ENCODE results near the gene MORN2.

Gene MORN2

DNA sequence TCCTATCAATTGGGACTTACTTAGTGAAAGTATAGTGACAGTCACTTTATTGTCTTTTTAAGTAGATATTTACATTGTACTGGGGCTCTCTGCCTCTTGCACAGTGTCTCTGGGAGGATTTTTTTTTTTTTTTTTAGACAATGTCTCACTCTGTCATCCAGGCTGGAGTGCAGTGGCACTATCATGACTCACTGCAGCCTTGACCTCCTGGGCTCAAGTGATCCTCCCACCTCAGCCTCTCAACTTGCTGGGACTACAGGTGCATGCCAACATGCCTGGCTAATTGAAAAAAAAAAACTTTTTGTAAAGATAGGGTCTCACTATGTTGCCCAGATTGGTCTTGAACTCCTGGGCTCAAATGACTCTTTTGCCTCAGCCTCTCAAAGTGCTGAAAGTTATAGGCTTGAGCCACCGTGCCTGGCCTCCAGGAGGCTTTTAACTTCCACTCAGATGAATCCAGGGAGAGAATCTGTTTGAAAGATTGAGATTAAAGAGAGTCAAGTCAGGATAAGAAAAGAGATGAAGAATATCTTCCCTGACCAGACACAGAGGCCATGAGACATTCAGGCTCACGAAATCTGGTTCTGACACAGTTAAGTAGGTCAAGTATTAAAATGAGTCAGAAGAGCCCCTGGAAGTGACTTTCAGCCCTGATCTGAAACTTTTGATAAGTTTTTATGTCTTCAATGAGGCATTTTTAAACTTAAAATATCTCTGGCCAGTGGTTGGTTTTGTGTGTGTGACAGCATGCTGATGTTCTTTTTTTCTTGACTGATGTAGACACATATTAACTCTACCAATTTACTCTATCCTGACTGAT is 32.2 kb downstream of the MORN2 start:
- no peak for DNase-seq (ENCODE audit: low spot score in 2 of 2)
- no peaks in the 10 kb centered on the region for H3K36me3 Mint-ChIP-seq
- H3K27ac Mint-ChIP-seq = peak overlapping the region; percentile 42
- H3K4me1 Mint-ChIP-seq = no peaks in the 10 kb centered on the region
- no peaks in the 10 kb centered on the region for H3K27me3 Mint-ChIP-seq
- H3K4me3 Mint-ChIP-seq = no peak overlapping the region
- no peaks in the 10 kb centered on the region for H3K9me3 Mint-ChIP-seq
- no peak for ATAC-seq (ENCODE audit: low read depth)

DNA sequence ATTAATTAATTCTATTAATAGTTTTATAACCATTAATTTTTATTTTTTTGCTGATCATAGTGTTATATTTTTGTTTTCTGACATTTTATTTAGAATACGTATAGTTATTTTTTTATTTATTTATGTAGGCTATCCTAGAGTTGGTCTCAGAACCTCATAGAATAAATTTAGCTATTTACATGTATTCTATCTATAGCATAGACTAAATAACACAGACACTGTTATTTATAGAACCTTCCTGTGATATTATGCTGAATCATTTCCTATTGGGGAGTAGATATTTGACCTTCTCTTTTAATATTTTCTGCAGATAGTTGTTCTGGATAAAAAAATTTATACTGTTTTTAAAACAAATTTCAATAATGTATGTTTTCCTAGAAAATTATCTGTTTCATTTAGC is 34.1 kb downstream of the MORN2 start:
- ATAC-seq (ENCODE audit: low read depth) (no peak), DNase-seq (ENCODE audit: low spot score in 2 of 2) (no peak)
- Mint-ChIP-seq H3K27me3 (no peaks in the 10 kb centered on the region), H3K36me3 (no peaks in the 10 kb centered on the region), H3K4me3 (no peak overlapping the region), H3K27ac (no peak overlapping the region), H3K9me3 (no peaks in the 10 kb centered on the region), H3K4me1 (no peaks in the 10 kb centered on the region)

DNA sequence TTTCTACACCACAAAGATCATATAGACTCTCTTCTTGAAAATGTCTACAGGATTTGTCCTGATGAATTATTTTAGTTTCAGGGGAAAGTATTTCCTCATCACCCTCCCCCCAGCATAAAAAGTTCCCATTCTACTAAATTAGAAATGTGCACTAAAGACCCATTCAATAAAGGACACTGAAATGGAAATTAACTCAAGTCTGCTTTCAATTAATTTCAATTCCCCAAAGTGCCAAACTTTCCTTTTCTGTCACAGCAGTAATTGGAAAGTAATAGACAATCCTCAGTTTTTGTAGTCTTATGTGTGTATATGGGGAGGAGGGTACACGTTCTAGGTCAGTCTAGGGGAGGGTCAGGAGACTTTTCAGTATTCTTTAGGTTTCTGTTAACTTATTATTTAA is 35.4 kb downstream of the MORN2 start:
- H3K36me3 Mint-ChIP-seq = no peaks in the 10 kb centered on the region
- DNase-seq (ENCODE audit: low spot score in 2 of 2) (no peak), ATAC-seq (ENCODE audit: low read depth) (no peak)
- no peaks in the 10 kb centered on the region for H3K9me3 Mint-ChIP-seq
- H3K4me1 Mint-ChIP-seq = no peaks in the 10 kb centered on the region
- no peak overlapping the region for H3K4me3 Mint-ChIP-seq
- no peak overlapping the region for H3K27ac Mint-ChIP-seq
- H3K27me3 Mint-ChIP-seq = no peaks in the 10 kb centered on the region

- no peak for ATAC-seq (ENCODE audit: low read depth)
Observed at GRCh38 chr2:38912619-38913018, 36.8 kb downstream of the MORN2 start.

DNA sequence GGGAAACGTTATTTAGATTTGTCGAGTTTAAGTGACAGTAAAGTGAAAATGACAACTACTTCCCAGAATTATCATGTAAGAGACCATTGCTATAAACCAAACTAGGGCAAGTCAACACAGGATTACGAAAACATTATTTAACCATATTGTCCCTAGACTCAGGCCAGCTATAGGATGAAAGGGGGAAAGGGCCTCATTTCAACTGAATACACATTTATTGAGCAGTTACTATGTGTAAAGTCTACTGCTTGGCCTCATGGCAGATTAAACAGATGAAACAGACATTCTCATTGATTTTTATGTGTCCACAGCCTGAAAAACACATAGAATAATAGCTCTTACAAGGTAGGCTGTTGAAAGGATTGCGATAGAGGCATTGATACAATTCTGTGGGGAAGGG is 46.6 kb downstream of the MORN2 start:
- Mint-ChIP-seq H3K36me3 (no peaks in the 10 kb centered on the region), H3K4me1 (peaks cover 4% of the 10 kb centered on the region), H3K27me3 (peaks cover 1% of the 10 kb centered on the region), H3K9me3 (no peaks in the 10 kb centered on the region), H3K4me3 (no peak overlapping the region), H3K27ac (no peak overlapping the region)
- ATAC-seq (ENCODE audit: low read depth) = no peak
- DNase-seq (ENCODE audit: low spot score in 2 of 2) = no peak

More at GRCh38 chr2:38912619-38913018, 36.8 kb downstream of the MORN2 start:
- no peak for DNase-seq (ENCODE audit: low spot score in 2 of 2)
- H3K4me3 Mint-ChIP-seq = no peak overlapping the region
- H3K27me3 Mint-ChIP-seq = no peaks in the 10 kb centered on the region
- H3K36me3 Mint-ChIP-seq = no peaks in the 10 kb centered on the region
- no peaks in the 10 kb centered on the region for H3K9me3 Mint-ChIP-seq
- no peak overlapping the region for H3K27ac Mint-ChIP-seq
- no peaks in the 10 kb centered on the region for H3K4me1 Mint-ChIP-seq

GRCh38 chr2:38922902-38923301 is 47.1 kb downstream of the MORN2 start:
- Mint-ChIP-seq H3K9me3 (no peaks in the 10 kb centered on the region), H3K36me3 (no peaks in the 10 kb centered on the region), H3K4me1 (peaks cover 4% of the 10 kb centered on the region), H3K4me3 (no peak overlapping the region), H3K27me3 (peaks cover 1% of the 10 kb centered on the region), H3K27ac (no peak overlapping the region)
- no peak for DNase-seq (ENCODE audit: low spot score in 2 of 2)
- ATAC-seq (ENCODE audit: low read depth) = no peak

DNA sequence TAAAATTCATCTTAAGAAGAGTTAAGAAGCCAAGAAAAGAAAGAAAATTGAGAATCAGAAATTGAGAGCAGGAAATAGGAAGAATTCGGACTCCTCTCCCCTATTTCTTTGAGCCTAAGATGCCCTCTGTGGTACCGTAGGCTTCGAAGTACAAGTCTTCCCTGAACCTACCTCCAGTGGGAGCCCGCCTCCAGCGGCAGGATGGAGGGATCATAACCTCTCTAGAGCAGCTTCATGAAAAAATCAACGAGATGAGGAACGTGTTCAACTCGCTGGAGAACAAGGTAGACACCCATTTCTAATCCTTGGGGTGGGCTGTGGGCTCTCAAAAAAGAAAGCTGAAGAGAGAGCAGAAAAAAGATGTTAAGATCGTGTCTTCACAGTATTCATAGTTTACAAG is 50.2 kb downstream of the MORN2 start:
- peaks cover 4% of the 10 kb centered on the region for H3K4me1 Mint-ChIP-seq
- H3K9me3 Mint-ChIP-seq = no peaks in the 10 kb centered on the region
- no peaks in the 10 kb centered on the region for H3K36me3 Mint-ChIP-seq
- no peak overlapping the region for H3K4me3 Mint-ChIP-seq
- ATAC-seq (ENCODE audit: low read depth) = no peak
- no peak overlapping the region for H3K27ac Mint-ChIP-seq
- no peak for DNase-seq (ENCODE audit: low spot score in 2 of 2)
- H3K27me3 Mint-ChIP-seq = peaks cover 1% of the 10 kb centered on the region

DNA sequence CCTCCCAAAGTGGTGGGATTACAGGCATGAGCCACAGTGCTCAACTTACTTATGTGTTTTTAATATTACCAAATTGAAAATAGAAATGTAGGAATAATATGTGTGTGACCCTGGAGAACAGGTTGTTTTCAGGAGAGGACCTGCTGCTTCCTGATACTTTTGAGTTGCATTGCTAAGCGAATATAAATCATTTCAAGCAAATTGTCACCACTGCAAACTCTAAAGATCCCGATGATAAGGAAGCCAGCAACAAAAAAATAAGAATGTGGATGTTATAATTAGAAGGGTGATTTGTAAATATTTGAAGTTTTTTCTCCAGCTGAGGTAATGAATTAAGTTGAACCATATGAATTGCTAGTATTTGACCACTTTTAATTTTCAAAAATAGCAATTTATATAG is 54.8 kb downstream of the MORN2 start:
- ATAC-seq (ENCODE audit: low read depth) = no peak
- H3K27me3 Mint-ChIP-seq = peaks cover 6% of the 10 kb centered on the region
- no peaks in the 10 kb centered on the region for H3K36me3 Mint-ChIP-seq
- peaks cover 4% of the 10 kb centered on the region for H3K4me1 Mint-ChIP-seq
- H3K4me3 Mint-ChIP-seq = no peak overlapping the region
- DNase-seq (ENCODE audit: low spot score in 2 of 2) = no peak
- no peaks in the 10 kb centered on the region for H3K9me3 Mint-ChIP-seq
- no peak overlapping the region for H3K27ac Mint-ChIP-seq

Data from memory B cell (primary cell).